NCI-H510A (cell line): Measurements from ENCODE around the gene GNB1L.
"Not testable (repeated sequence)": the region's sequence is repeated elsewhere in the genome, so short reads cannot be mapped to it uniquely, and the experiment has no call there.

Source experiments
- DNase-seq: peaks from one replicate; lab custom pipeline; 2025; lab: John Stamatoyannopoulos, UW

GNB1L gene

DNA sequence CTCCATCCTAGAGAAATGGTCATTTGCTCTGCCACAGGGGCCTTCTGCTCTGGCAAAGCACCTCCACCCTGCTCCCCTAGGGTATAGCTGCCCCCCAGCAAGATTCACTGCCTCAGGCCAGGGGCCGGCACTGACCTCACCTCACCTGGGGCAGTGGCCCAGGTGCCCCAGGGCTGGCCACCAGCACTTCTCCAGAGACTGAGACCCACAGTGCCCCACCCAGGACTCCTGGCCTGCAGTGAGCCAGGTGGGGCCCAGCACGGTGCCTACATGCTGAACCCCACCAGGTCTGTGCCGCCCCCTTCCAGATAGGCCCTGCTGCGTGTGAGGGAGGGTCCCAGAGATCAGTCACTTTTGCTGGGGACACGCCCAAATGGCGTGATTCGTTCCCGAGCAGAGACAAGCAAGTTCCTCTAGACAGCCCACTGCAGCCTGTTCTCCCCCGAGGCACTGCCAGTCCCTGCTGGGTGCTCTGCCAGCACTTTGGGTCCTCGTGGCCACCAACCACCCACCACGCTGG, 10.8 kb downstream of the GNB1L start:
- no peak for DNase-seq

DNA sequence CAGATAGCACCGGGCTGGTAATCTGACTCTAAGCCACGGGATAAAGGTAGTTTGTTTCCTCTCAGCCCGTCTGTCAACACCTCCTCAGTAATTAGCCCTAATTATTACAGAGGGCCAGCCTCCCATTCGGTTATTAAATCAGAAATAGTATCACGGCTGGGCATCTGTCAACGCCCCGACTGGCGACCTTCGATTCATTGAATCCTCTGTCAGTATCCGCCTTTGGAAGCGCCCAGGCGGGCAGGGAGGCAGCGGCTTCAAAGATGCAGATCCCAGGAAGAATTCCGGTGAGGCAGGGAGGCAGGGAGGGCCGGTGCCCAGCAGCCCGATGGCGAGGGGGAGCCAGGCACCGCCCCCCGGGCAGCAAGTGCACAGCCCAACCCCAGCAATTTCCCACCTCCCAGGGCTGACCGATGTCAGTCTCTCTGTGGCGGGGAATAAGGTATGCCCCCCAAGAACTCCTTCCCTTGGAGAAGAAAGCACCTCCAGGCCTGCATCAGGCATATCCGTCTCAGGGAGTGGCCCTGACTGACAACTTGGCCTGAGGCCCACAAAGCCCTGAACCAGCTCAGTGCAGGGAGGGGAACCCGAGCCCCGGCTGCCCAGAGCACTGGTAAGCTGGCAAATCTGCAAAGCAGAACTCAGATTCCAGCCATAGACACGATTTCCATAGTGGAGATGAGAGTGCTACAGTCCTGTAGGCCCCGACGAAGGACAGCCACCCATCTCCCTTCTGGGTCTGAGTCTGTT, 11.4 kb downstream of the GNB1L start:
- DNase-seq, result no peak

DNA sequence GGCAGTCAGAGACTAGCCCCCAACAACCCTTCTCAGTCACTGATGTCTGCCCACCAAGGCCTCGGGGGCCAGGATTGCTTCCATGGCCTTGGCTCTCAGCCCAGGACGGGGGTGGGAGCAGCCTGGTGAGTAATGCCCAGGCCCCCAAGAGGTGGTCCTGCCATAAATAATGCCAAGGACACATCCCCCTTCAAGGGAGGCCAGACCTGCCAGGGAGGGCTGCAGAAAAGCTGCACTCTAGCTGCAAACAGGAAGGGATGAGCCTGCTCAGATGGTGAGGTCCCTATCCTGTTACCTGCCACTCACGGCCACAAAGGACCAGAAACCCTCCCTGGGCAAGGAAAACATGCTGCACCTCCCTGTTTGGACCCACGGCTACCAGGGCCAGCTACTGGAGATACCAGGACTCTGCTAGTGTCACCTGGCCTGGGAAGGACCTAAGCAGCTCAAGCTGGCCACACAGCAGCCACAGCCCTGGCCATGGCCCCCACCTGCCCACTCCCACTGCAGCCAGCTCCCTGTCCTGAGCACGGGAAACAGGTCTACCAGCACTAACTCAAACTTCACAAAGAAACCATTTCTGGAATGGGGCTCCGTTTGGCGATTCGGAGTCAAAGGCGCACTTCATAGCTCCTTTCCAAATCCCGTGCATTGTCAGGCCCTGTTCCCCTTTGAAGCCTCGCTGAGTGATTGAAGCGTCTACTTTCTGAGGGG, 12.1 kb downstream of the GNB1L start:
- no peak for DNase-seq

DNA sequence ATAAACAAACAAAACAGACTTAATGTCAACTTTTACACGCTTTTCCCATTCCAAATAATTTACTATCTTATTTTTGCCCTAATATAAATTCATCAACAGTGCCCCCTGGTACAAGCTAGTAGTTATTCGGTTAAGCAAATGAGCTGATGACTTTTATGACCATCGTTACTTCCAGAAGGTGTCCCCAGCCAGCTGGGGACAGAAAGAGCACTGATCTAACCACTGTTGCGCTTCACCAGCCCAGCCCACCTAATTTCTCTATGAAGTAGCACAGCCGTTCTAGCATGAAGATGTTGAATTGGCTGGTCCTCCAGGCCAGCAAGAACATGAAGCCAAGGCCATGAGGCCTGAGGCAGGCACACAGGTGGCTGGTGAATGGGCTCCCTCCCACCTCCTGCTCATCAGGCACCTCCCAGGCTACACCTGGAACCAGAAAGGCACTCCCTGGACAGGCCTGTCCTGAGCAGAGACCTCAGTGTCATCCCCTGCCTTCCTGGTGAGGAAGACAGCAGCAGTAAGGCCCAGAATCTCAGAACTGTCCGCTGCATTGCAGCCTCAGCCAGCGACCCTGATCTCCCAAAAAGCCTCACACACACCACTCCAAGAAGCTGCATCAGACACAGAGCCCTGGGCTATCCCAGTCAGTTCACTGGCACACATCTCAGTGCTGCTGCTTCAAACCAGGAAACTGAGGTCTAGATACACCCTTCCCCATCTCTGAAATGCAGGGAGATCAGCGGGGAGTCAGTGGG, 12.9 kb downstream of the GNB1L start:
- no peak for DNase-seq

DNA sequence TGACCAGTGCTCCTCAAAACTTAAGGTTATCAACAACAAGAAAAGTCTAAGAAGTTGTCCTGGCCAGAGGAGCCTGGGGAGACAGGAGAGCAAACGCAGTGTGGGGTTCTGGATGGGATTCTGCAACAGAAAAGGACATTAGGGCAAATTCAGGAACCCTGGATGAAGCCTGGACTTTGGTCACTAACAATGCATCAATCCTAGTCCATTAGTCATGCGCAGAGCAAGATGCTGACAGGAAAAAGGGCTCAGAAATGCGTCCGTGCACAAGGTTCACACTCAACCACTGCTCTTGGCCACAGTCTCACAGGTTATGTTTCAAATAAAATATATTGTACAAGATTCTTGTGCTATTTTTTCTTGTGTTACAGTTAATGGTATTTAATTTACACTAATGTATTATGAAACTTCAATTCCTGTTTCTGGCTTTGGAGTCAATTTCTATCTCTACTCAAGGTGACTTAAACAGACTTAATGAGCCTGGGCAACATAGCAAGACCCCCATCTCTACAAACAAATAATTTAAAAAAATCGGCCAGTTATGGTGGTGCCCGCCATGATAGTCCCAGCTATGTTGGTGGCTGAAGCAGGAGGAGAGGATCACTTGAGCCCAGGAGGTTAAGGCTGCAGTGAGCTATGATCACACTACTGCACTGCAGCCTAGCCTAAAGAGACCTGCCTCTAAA, 13.6 kb downstream of the GNB1L start:
- no peak for DNase-seq

DNA sequence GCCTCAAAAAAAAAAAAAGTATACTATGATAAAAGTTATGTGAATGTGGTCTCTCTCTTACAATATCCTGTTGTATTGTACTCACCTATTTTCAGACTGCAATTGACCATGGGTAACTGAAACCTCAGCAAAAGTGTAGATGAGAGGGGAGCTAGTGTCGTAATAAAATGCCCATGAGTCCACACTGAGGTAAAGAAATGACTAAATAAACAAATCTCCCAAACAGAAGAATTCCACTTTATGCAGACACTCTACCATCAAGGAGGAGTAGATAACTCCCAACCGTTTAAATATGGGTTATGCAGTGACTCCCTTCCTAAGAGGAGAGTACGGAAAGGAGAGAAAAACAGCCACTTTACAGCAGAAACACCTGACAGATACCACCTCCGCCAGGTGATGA, 14.6 kb downstream of the GNB1L start:
- no peak for DNase-seq

DNA sequence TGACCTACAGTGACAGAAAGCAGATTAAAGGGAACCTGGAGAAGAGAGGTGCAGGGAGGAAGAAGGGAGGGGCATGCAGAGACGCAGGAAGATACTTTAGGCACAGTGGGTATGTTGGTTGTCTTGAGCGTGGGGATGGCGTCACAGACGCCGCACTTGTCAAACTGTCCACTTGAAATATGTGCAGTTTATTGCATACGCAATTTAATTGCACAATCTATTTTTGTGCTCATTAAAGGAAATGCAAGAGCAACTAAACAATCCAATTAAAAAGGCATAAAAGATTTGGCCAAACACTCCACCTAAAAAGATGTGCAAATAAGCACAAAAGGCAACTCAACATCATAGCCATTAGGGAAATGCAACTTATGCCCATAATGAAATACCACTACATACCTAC, 16.8 kb downstream of the GNB1L start:
- DNase-seq, result no peak

DNA sequence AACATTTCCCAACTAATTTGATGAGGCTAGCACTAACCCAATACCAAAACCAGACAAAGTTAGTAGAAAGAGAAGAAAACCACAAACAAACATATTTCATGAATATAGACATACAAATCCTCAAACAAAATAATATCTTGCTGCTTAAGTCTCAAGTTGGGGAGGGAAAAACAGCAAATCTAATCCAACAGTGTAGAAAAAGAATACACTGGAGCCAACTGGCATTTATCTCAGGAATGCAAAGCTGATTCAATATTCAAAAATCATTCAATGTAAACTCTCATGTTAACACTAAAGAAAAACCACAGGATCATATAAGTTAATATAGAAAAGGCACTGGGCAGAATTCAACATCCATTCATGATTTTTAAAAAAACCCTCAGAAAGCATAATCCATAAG, 18.2 kb downstream of the GNB1L start:
- DNase-seq, result no peak

DNA sequence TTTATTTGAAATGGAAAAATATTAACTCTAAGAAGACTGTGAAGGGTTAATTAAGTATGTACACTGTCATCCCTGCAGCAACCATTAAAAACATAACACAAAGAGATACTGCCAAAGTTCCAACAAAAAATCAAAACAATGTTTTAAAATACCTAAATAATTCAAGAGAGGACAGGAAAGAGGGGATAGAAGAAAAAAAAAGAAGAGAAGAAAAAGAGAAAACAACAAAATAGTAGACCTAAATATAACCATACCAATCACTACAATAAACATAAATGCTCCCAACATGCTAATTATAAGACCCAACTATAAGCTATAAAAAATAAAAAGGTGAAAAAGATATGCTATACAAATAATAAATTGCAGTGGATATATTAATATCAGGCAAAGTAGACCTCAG, 20.1 kb downstream of the GNB1L start:
- DNase-seq, result no peak

DNA sequence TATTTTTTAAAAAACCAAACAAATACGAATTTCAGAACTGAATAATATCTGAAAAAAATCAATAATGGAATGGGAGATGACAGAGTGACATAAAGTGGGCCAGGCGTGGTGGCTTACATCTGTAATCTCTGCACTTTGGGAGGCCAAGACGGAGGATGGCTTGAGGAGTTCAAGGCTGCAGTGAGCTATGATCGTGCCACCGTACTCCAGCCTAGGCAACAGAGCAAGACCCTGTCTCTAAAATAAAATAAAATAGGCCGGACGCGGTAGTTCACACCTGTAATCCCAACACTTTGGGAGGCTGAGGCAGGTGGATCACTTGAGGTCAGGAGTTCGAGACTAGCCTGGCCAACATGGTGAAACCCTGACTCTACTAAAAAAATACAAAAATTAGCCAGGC, 21.3 kb downstream of the GNB1L start:
- not testable (repeated sequence) for DNase-seq

DNA sequence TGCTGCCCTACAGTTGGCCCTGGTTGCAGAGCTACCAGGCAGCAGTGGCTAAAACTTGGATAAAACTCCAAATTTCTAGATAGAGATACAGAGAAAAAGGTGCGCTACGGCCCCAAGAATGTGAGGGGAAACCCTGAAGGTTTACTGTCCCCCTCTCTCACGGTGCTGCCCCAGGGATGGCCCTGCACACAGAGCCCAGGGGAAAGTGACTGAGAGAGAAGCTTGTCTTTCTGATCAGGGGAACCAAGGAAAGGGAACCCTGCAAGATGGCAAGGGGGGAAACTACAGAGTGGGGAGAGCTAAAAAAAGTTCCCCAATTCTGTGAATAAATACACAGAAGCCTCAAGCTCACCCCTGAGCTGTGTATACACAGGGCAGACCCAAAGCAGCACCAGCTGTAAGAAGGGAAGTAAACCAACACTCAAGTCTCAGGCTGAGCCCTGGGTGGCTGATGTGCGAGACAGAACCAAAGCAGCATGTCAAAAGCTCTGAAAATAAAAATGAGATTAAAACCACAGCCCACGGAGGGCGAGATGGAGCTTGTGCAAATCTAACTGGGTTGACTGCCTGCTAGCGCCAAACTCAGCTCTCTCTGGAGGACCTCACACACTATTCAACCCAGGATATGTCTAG, 22.1 kb downstream of the GNB1L start:
- no peak for DNase-seq

DNA sequence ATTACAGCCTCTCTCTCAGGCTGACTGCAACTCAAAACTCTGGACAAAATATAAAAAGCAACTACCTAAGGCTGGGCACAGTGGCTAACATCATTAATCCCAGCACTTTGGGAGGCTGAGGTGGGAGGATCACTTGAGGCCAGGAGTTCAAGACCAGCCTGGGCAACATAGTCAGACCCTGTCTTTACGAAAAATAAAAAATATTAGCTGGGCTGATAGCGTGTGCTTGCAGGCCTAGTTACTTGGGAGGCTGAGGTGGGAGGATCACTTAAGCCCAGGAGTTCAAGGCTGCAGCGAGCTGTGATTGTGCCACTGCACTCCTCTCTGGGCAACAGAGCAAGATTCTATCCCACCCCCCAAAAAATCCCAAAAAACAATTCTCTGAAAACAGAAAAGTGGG, 22.7 kb downstream of the GNB1L start:
- not testable (repeated sequence) for DNase-seq

DNA sequence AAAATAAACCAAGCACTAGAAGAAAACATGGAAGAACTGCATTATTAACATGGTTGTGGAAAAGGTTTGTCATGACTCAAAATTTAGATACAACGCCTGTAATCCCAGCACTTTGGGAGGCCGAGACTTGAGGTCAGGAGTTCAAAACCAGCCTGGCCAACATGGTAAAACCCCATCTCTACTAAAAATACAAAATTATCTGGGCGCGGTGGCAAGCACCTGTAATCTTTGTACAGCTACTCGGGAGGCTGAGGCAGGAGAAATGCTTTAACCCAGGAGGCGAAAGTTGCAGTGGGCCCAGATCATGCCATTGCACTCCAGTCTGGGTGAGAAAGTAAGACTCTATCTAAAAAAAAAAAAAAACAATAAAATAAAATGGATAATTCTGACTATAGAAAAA, 23.7 kb downstream of the GNB1L start:
- DNase-seq, result no peak

DNA sequence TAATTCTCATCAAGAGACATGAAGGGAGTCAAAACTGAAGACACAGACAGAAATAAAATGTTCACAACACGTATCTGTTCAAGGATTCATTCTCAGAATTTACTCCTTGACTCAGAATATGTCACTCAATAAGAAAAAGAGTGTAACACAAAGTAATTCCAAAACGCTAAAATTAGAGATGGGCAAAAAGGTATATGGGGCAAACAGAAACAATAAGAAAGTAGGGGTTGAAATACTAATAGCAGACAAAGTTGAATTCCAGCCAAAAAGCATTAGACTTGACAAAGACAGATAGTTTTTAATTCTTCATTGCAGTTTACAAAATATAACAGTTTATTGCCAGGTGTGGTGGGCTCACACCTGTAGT, 26.7 kb downstream of the GNB1L start:
- no peak for DNase-seq

DNA sequence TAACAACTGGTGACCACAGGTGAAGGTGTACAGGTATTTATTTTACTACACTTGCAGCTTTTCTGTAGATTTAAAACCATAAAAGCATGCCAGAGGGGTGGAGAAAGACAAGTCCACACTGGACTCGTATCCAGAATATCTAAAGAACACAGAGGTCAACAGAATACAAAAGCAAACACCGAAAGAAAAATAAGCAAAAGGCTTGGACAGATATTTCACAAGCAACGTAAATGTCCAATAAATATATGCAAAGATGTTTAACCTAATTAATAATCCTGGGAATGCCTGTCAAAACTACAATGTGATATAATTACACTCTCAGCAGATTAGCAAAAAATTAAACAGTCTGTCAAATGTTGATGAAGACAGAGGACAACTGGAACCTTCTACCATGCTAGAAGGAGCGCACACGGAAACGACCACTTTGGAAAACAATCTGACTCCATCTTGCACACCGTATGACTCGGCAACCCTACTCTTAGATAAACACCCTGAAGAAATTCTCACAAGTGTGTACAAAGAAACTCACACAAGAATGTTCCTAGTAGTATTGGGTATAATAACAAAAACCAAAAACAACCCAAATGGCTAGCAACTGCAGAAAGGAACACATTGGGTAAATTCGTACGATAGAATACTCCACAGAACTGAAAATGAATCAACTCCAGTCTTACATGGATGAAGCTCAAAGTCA, 27.2 kb downstream of the GNB1L start:
- DNase-seq, result no peak

DNA sequence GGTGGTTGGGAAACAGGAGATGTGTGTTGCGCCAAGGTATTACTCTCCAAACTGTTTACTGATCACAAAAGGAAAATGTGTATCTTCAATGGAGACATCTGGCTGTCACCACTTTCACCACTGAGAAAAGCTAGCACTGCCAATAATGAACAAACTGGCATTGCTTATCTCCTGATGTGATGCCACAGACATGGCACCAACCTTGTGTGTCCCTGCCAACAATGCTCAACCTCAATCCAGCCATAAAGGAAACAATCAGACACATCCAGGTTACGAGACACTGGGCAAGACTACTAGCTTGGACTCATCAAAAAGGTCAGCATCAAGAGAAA, 28.1 kb downstream of the GNB1L start:
- DNase-seq, result no peak

DNA sequence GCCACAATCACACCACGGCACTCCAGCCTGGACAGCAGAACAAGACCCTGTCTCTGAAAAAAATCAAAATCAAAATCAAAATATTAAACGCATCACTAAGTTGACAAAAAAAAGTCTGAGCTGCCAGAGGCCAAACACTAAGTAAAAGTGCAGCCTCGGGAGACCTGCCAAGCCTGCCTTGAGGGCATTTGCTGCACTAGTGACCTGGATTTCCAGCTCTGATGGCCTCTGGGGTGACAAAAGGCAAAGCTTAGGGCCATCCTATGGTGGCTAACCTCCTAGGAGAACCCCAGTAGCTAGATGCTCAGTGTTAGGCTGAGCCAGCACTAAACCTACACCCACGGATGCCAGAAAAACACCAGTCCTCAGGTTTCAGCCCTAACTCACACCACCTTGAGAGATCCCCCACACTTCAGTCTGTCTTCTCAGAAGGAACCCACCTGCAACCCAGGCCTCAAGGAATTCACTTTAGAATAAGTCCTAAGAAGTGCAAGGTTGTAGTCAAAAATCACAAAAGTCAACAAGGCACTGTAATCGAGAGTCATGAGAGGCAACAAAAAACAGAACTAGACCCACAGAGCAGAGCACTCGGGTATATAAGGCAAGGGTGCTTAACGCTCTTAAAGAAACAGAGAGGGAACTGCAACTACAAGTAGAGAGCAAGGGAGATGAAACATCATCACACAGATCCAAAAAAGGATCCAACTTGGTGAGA, 28.6 kb downstream of the GNB1L start:
- no peak for DNase-seq

DNA sequence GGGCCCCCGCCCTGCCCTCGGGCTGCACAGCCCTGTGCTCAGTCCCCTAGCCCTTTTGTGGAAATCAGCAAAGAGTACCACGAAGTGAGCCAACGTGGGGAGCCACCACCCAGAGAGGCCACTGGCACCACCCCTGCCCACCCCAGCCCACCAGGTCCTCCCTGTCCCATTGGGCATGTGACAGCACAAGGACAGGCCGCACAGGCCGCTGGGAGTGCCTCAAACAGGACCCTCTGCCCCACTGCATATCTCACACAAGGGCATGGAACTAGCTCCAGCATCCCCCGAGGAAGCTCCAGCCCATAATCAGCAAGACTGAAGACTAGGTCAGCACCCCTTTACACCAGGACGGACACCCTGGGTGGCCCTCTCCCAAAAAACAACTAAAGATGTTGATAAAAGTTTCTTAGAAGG, 29.7 kb downstream of the GNB1L start:
- no peak for DNase-seq

DNA sequence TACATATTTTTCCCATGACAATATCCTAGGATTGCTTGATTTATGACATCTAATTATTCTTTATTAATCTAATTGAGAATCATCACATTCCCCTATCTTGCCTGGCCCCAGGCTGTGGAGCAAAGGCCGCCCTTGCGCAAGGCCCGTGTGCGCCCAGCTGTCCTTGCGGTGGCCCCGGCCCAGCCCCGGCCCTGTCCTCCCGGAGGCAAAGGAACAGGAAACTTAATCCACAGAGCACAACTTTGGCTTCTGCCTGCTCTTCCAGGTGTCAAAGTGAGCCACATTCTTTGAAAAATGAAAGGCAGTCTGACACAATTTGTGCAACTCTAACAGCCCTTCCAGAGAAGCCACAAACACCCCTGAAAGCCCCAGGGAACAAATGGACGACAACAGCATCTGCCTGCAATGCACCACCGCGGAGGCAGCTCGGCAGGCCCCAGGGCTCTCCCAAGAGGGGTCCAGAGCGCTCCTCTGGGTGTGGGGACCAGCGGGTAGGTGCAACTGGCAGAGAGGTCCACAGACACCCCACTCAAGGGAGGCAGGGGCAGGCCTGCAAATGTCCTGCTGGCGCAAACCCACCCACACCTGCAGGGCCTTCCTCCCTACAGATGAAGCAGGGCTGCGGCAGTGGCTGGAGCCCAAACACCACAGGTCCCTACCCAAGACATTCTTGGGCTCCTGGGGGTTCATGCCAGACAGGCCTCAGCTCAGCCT, 30.3 kb downstream of the GNB1L start:
- DNase-seq, result no peak

DNA sequence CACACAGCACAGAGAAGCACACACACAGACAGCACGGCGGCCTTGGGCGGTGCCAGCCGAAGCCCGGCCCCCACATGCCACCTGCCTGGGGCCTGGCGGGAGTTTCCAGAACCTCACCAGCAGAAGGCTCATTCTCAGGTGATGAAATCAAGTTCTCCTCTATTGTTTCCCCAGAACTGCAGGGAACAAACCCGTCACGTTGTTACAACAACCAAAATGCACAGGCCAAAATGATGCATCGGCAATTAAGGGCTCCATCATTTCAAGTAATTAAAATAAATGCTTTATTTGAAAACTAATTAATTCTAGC, 30.8 kb downstream of the GNB1L start:
- no peak for DNase-seq
